HPDE6-E6E7 (cell line): ENCODE measurements around the gene KRT6A.
"Not testable (repeated sequence)": the region's sequence is repeated elsewhere in the genome, so short reads cannot be mapped to it uniquely, and the experiment has no call there.

Experiments used
- DNase-seq: peaks from one replicate; pipeline ENCODE4 v3.0.0; 2011; ENCODE audit warnings: missing footprints; ENCODE audit errors: extremely low spot score

Gene KRT6A

DNA sequence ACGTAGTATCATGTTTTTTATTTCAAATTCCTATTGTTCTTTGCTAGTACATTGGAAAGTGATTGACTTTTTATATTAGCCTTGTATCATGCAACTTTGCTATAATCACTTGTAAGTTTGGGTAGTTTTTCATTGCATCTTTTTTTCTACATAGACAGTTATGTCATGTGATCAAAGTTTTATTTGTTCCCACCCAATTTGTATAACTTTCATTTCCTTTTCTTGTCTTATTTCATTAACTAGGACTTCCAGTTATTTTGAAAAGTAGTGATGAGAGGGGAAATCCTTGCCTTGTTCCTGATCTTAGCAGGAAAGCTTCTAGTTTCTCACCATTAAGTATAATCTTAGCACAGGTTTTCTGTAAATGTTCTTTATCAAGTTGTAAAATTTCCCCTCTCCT, 9.8 kb upstream of the KRT6A start:
- DNase-seq: no peak

DNA sequence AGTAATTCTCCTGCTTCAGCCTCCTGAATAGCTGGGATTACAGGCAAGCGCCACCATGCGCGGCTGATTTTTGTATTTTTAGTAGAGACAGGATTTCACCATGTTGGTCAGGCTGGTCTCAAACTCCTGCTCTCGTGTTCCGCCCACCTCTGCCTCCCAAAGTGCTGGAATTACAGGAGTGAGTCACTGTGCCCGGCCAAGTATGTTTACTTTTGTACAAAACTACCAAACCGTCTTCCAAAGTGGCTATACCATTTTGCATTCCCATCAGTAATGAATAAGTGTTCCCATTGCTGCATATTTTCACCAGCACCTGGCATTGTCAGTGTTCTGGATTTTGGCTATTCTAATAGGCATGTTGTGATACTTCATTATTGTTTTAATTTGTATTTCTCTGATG, 8.4 kb upstream of the KRT6A start:
- DNase-seq: no peak

DNA sequence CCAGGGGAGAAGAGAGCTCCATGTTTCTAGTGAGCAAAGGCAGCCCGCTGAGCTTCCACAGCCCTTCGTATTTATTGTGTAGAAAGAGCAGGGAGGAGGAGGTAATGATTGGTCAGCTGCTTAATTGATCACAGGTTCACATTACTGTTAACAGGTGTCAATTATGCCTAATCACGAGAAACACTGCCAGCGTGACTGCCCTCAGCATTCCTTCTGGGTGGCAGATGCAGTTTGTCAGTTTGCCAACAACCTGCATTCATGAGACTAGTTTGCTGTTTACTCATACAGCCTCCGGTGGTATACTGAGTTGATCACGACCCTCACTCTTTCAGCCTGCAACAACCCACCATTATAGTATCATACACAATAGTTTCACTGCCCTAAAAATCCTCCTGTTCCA, 7.5 kb upstream of the KRT6A start:
- not testable (repeated sequence) for DNase-seq

DNA sequence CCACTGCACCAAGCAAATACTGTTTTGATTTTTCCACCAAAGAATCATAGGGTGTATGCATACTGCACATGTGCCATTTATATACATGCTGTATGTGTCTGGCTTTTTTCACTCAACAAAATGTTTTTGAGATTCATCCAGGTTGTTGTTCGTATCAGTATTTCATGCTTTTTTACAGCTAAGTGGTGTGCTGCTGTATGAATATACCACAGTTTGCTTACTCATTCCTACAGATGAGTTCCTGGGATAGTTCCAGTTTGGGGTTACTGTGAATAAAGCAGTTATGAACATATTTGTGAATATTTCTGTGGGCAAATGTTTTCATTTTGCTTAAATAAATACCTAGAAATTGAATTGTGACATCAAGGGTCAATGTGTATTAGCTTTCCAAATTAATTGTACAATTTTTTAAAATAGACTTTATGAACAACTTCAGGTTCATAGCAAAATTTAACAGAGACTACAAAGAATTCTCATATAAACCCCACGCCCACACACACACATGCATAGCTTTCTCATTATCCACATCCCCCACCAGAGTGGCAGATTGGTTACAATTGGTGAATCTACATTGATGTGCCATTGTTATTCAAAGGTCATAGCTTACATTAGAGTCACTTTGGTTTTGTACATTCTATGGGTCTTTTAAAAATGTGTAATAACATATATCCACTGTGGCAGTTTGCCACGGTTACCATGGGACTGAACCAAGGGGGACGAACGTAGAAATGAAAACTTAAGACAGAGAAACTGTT, 6.9 kb upstream of the KRT6A start:
- no peak for DNase-seq

DNA sequence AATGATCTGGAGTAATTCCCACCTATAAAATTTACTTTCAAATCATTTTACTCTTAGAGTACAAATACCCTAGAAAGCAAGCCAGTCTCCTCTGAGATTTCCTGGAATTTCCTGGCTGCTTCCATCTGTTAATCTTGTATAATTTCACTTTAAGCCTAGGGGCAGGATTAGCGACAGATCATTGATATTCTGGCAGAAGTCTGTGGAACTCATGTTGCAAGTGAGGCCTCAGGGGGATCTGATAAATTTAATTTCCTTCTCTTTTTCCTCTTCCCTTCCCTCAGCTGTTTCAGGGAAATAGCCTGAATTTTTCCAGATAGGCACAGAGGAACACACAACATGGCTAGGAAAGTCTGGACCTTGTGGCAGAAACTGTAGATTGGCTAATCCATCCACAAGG, 5.9 kb upstream of the KRT6A start:
- no peak for DNase-seq

DNA sequence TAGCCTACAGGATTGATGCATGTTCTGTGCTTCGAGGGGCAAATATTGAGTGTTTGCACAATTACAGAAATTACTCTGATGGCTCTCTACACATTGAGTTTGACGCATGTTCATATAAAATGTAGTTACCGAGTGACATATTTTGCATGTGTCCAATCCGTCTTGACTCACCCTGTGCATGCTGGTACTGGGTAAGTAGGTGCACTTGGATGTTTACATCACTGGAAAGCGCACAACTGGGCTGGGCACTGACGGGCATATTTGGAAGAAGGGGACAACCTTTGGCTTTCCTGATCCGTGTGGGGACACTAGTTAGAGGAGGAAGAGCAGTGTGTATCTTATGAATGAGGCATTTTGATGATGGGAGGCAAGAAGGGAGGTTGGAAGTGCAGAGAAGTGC, 4.9 kb upstream of the KRT6A start:
- no peak for DNase-seq

DNA sequence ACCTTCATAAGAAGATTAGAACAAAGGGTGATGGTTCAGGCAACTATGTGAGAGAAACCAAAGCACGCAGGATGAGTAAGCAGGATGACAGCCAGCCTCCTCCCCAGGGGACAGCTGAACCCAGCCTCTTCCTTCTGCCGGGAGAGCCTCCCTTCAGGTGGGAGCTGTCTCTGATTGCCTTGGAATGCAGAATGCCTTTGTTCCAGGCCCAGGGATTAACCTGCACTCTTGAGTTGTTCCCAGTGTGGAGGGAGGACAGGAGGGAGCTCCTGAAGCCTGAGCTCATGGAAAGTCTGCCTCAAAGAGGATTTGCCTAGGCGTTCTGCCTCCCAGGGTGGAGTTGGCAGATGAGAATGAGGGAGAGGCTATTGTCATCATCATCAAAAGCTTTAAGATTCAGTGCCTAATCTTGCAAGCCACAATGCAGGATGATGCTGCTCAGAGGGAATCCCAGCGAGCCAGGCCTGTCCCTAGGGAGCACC, 3.6 kb upstream of the KRT6A start:
- DNase-seq: peak; percentile 62

DNA sequence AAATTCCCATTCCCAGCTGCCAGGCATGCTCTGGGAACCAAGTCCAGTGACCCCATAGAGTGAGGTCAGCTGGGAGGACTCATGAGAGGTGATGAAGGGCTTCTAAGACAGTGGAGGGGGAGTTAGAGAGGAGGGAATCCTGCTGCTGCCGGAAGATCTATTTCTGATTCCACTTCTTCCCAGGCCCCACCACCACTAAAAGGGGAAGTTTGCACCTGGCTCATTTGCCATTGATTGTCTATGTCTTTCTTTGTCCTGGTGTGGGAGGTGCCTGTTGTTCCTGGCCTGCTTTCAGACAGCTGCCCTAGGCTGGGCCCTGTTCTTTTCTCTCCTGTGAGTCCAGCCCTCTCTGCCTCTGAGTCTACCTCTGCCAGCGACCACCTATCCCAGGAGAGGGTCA, 3.0 kb upstream of the KRT6A start:
- DNase-seq: no peak

DNA sequence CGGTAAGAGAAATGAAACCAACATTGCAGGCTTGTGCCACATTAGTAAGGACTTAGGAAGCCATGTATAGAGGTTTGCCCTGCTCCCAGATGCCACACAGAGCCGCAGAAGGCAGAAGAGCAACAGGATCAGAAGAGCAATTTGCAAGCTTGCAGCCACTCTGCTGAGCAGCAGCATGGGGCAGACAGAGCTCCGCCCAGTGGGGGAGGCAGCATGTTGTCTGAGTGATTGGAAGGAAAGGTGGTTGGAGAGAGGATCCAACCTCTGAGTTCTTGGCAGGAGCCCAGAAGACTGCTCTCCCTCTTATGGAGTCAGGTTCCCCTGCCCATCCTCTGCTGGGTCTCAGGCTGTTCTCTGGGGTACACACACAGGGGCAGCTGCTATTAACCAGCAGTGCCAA, 2.3 kb upstream of the KRT6A start:
- DNase-seq: no peak

DNA sequence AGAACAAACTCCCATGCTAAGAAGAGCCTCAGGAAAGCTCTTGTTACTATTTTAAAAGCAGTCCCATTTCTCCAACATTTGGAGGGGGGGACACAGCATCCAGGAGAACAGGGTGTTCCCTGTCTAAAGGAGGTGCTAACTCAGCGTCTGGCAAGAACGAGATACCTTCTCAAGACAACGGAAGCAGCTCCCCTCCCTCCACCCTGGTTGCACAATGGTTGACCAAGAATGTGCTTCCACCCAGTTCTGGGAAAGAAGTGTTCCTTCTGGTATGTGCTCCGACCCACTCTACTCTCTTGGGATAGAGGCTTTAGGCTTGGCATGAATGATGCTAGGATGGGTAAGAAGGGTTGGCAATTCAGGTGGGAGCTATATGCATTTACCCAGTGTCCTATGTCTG, 1.5 kb upstream of the KRT6A start:
- DNase-seq: no peak

DNA sequence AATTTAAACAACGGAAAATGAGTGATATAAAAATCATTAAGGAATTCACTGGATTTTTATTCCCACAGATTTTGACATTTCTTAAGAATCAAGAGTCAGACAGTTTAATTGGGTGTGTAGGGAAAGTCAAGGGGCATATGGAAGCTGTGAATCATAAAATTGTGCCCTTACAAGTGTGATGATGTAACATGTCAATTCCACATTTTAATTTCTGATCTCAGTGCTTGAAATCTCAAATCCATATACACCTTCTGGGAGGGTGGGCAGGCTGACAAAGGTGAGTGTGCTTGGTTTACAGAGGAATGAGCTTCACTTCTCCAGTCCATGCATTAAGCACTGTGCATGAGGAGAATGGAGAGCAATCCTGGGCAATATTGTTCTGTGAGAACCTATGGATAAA, 1.0 kb upstream of the KRT6A start:
- no peak for DNase-seq

DNA sequence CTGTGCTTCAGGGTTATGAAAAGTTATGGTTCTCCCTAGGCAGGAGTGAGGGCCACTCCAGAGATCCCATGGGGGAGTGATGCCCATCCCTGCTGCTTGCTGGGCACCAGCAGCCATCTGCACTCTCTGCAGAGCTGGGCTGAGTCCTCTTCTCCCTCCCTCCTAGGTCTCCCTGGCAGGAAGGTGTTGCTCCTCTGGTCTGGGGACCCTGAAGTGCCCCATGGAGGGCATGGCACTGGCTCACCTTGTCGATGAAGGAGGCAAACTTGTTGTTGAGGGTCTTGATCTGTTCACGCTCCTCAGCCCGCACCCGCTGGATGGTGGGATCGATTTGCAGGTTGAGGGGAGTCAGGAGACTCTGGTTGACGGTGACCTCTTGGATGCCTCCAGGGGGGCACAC, 652 bp downstream of the KRT6A start:
- not testable (repeated sequence) for DNase-seq

DNA sequence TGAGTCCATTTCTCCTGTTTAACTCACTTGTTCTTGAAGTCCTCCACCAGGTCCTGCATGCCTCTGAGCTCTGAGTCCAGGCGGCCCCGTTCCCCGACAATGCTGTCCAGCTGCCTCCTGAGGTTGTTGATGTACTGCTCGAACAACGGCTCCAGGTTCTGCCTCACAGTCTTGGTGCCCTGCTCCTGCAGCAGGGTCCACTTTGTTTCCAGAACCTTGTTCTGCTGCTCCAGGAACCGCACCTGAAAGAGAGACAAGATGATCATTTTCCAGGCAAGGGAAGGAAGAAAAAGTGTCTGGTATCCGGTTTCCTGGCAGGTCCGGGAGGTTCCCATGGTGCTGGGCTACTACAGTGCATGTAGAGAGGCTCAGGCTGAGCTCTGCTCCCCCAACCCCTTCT, 1.6 kb downstream of the KRT6A start:
- DNase-seq: not testable (repeated sequence)

DNA sequence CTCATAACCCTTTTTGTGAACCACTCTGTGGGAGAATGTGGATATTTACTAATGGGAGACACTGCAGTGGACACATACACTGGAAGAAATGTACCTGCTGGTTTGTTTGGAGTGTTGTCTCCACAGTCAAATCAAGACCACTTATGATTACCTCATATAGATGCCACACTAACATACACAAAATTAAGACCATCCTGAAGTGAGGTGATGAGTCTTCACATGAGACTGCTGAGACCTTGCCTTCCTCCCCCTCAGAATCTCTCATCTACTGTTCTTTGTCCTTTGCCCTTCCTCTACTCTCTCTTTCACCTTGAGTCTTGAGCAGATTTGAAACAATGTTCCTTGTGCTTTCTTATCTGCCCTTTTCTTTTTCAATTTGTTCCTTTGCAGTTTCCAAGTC, 4.3 kb downstream of the KRT6A start:
- DNase-seq: no peak

DNA sequence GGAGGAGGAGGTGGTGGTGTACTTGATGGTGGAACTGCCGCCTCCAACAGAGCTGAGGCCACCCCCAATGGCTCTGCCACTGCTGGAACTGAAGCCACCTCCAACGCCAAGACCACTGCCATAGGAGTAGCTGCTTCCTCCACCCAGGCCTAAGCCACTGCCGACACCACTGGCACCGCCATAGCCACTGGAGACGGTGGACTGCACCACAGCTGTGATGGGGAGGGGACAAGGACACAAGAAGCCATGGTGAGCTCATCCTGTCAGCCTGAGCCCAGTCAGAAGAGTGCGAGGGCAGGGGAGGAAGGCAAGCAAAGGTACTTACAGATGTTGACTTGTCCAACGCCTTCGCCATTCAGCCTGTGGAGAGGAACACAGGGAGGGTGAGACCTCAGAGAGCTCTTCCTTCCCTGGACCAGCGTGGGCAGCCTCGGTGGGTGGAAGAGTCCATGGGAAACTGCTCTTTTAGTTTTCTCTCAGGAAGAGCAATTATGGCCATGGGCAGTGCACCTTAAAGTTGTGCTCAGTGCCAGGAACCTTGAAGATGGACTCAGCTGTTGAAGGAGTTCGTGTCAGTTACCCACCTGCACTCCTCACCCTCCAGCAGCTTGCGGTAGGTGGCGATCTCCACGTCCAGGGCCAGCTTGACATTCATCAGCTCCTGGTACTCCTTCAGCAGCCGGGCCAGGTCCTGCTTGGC, 5.2 kb downstream of the KRT6A start:
- not testable (repeated sequence) for DNase-seq

DNA sequence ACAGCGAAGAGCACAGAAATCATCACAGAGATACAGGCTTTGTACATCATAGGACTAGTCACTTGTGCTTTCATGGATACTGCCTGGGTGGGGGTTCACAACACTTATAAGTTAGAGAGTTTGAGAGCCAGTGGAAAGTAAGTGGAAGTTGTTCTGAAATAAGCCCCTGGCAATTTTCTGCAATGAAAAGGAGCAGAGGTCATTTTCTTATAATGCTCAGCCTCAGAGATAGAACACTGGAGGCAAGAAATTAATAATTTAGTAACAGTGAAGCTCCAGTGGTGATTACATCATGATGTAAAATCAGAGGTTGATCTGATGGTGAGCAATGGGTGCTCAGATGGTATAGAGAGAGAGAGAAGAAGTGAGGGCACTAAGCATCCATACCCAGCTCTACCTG, 5.8 kb downstream of the KRT6A start:
- DNase-seq: no peak

DNA sequence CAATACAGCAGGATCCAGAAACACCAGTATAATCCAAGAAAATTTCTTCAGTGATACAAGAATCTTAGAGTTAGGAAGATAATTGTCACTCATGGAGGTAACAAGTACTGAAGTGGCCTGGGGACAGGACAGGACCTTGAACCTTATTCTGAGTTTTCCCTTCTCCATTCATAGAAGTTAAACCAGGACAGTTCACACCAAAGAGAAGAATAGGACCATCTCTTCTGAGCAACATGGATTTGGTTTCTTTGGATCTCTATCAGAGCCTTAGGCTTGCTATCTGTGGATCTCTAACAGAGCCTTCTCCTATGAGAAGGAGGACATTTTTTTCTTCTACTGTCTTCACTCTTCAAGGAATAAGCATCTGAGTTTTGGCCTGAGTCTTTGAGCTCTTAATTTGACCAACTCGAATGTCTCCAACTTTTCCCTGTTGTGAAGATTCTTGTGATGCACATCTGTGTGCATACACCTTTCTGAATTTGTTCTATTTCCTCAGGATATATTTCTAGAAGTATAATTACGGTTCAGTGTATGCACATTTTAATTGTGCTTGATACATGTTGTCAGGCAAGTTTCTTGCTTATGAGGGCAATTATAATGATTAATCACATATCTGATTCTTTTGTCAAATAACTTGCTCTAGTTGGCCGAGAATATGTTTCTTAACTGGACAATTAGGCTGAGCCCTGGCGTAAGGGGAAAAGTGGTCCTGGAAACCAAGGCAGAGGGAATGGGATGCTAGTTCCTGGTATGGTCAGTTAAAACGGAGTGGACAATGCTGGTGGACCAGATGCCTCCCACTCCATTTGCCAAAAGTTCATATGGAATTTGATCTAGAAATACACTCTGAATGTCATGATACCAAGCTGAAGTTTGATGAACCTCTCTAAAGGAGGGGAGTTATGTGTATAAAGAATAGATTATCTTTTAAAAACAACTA, 6.6 kb downstream of the KRT6A start:
- no peak for DNase-seq

DNA sequence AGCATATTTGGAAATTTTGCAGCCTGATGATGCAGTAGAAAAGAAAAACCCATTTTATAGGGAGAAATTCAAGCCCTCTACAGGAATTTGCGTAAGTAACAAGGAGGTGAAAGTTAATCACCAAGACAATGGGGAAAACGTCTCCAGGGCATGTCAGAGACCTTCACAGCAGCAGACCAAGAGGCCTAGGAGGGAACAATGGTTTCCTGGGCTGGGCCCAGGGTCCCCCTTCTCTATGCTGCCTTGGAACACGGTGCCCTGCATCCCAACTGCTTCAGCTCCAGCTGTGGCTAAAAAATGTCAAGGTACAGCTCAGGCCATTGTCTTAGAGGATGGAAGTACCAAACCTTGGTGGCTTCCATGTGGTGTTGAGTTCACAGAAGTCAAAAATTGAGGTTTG, 13.0 kb downstream of the KRT6A start:
- no peak for DNase-seq

DNA sequence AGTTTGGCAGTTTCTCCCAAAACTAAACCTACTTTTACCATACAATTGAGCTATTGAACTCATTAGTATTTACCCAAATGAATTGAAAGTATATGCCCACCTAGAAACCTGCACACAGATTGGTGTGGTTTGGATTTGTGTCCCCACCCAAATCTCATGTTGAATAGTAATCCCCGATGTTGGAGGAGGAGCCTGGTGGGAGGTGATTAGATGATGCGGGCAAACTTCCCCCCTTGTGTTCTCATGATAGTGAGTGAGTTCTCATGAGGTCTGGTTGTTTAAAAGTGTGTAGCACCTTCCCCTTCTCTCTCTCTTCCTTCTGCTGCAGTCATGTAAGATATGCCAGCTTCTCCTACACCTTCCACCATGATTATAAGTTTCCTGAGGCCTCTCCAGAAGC, 15.4 kb downstream of the KRT6A start:
- no peak for DNase-seq

DNA sequence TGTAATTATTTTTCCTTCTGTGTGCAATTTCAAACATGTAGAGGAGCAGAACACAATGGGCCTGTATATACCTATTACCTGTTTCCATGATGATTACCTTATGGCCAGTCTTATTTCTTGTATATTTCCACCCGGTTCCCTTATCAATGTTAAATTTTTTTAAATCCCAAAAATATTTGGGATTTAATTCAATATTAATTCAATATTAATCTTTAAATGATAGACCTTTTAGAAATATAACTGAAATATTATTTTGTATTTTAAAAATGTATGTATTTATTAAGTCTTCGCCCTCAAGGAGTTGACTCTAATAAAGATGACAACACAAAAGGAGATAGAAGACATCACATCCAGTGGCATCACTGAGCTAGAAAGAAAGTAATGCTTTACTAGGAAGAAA, 18.8 kb downstream of the KRT6A start:
- no peak for DNase-seq

DNA sequence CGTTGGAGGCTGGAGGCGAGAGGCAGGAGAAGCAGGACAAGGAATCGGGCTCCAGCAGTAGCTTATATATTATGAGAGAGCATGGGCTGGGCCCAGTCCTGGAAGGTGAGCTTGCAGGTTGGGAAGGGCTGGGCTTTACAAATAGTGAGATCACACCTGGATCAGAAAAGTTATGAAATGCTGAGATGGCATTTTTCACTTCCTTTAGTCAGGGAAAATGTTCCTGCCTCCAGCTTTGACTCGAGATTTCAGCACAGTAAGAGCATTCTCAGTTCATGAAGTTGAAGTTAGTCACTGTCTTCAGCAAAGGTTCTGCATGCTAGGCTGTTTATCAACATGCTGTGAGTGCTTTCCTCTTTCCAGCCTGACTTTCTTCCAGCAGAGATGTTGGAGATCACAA, 19.3 kb downstream of the KRT6A start, which contains the start of gene KRT6C:
KRT6C (minus strand) TSS at position 38 of the 400 bp plus-strand sequence. CDS start 68 bp downstream, outside the sequence.
- no peak for DNase-seq

DNA sequence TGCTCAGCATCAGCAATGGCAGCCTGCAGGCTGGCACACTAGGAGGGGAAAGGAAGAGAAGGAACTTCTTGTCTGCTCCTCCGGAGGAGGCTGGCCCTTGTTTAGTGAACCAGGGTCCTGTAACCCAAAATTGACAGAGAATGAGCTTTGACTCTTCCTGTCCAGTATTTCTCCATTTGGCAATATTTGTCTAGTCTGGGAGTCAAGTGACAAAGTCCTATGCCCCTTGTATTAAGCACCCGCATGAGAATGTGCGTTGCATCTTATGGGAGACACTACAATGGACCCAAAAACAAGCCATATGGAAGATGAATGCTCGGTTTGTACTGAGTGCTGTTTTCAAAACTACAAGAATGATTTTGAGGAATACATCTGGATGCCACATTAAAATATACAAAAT, 23.2 kb downstream of the KRT6A start:
- DNase-seq: no peak
